GM18870 (cell line): Measurements from ENCODE around the gene PRKCI.
"Not testable (repeated sequence)": the region's sequence is repeated elsewhere in the genome, so short reads cannot be mapped to it uniquely, and the experiment has no call there.

Source experiments
- ATAC-seq: cut with Tn5 transposase; IDR thresholded peaks from one replicate; pipeline ENCODE4 v1.9.1; 2021; ENCODE audit warnings: moderate library complexity; ENCODE audit not compliant: unreplicated experiment

The PRKCI gene

GRCh38 chr3:170337420-170337819 is 115.2 kb downstream of the PRKCI start:
- ATAC-seq, result no peak

- no peak for ATAC-seq
These were observed 116.6 kb downstream of the PRKCI start for GRCh38 chr3:170338690-170339340.

- not testable (repeated sequence) for ATAC-seq
These were observed 120.0 kb downstream of the PRKCI start for GRCh38 chr3:170342273-170342672.

- ATAC-seq, result not testable (repeated sequence)
These were observed 121.6 kb downstream of the PRKCI start for GRCh38 chr3:170343859-170344258.

GRCh38 chr3:170344971-170345370 is 122.7 kb downstream of the PRKCI start:
- ATAC-seq, result no peak

- peak; percentile 58 for ATAC-seq
These were observed 124.5 kb downstream of the PRKCI start for GRCh38 chr3:170346481-170347392.

GRCh38 chr3:170350515-170351413 is 128.5 kb downstream of the PRKCI start:
- peak; percentile 49 for ATAC-seq

GRCh38 chr3:170352936-170353335 is 130.7 kb downstream of the PRKCI start:
- ATAC-seq, result peak; percentile 33

GRCh38 chr3:170353485-170353884 is 131.3 kb downstream of the PRKCI start:
- no peak for ATAC-seq

GRCh38 chr3:170354760-170355159 is 132.5 kb downstream of the PRKCI start:
- ATAC-seq, result no peak
